HEK293 (cell line): ENCODE data around the gene LYZL6.

Experiments used
- CTCF ChIA-PET: fragments of 350-600 bp; formaldehyde crosslinking; extraction: SDS; loops from one replicate; lab custom pipeline; 2021; ENCODE audit warnings: antibody characterized with exemption; lab: Yijun Ruan, JAX
- POLR2A ChIA-PET: fragments of 300-600 bp; formaldehyde crosslinking; extraction: SDS; loops from one replicate; lab custom pipeline; 2020; ENCODE audit warnings: antibody characterized with exemption, inconsistent platforms; lab: Yijun Ruan, JAX
- H3K27ac ChIP-seq: fragments of 200-500 bp; sonication (Bioruptor generic); 2 replicates; pipeline ENCODE4 v1.5.1; 2014; ENCODE audit warnings: low read depth, low read length, control low read depth, inconsistent platforms; ENCODE audit errors: extremely low read depth
- H3K36me3 ChIP-seq, 2 experiments: fragments of 200-500 bp in 1 of 2; sonication (Bioruptor generic) in 1 of 2; 1 replicate in 1 of 2; 2 replicates in 1 of 2; pipeline ENCODE4 v1.5.1; 2014 to 2017; ENCODE audit warnings: inconsistent platforms in 2 of 2, low read length in 2 of 2; ENCODE audit not compliant: control insufficient read depth in 2 of 2, insufficient read depth in 1 of 2
- H3K4me1 ChIP-seq: fragments of 200-500 bp; sonication (Bioruptor generic); 2 replicates; pipeline ENCODE4 v1.5.1; 2014; ENCODE audit warnings: mild to moderate bottlenecking, low read length, inconsistent platforms; ENCODE audit not compliant: control insufficient read depth, insufficient read depth
- H3K4me3 ChIP-seq: 2 replicates; pipeline ENCODE4 v1.5.1; 2011; ENCODE audit warnings: low read depth, mild to moderate bottlenecking, control low read depth, low read length, moderate library complexity
- H3K9me3 ChIP-seq: fragments of 200-500 bp; sonication (Bioruptor generic); 2 replicates; pipeline ENCODE4 v1.5.1; 2014; ENCODE audit warnings: low read depth, low read length, inconsistent platforms; ENCODE audit not compliant: control insufficient read depth, insufficient read depth
- GLIS1 ChIP-seq: fragments of 450-650 bp; formaldehyde crosslinking; IDR thresholded peaks from 2 replicates; pipeline ENCODE4 v1.5.1; 2016; ENCODE audit warnings: missing biosample characterization, missing genetic modification characterization
- KLF7 ChIP-seq: fragments of 450-650 bp; formaldehyde crosslinking; IDR thresholded peaks from 2 replicates; pipeline ENCODE4 v1.5.1; 2016; ENCODE audit warnings: missing biosample characterization, missing genetic modification characterization, borderline replicate concordance
- MZF1 ChIP-seq: fragments of 450-650 bp; formaldehyde crosslinking; IDR thresholded peaks from 2 replicates; pipeline ENCODE4 v1.5.1; 2017; ENCODE audit warnings: missing biosample characterization, missing genetic modification characterization, borderline replicate concordance
- TCF7L2 ChIP-seq: IDR thresholded peaks from 2 replicates; pipeline ENCODE4 v1.6.1; 2011; ENCODE audit warnings: low read depth, mild to moderate bottlenecking, inconsistent platforms, low read length, moderate library complexity, borderline replicate concordance
- TRIM28 ChIP-seq: IDR thresholded peaks from 2 replicates; pipeline ENCODE4 v1.6.1; 2011; ENCODE audit warnings: low read length, control low read depth, borderline replicate concordance
- YY2 ChIP-seq: fragments of 450-650 bp; formaldehyde crosslinking; IDR thresholded peaks from 2 replicates; pipeline ENCODE4 v1.5.1; 2016; ENCODE audit warnings: missing biosample characterization, missing genetic modification characterization
- ZFP69B ChIP-seq: fragments of 450-650 bp; formaldehyde crosslinking; IDR thresholded peaks from 2 replicates; pipeline ENCODE4 v1.5.1; 2016; ENCODE audit warnings: missing biosample characterization, missing genetic modification characterization
- ZNF138 ChIP-seq: fragments of 450-650 bp; formaldehyde crosslinking; IDR thresholded peaks from 2 replicates; pipeline ENCODE4 v1.5.1; 2016; ENCODE audit warnings: missing biosample characterization, missing genetic modification characterization, borderline replicate concordance
- ZNF16 ChIP-seq: fragments of 450-650 bp; formaldehyde crosslinking; IDR thresholded peaks from 2 replicates; pipeline ENCODE4 v1.5.1; 2016; ENCODE audit warnings: low read depth, missing biosample characterization, missing genetic modification characterization
- ZNF24 ChIP-seq: fragments of 450-650 bp; formaldehyde crosslinking; IDR thresholded peaks from 2 replicates; pipeline ENCODE4 v1.5.1; 2016; ENCODE audit warnings: missing biosample characterization, missing genetic modification characterization
- ZNF266 ChIP-seq: fragments of 450-650 bp; formaldehyde crosslinking; IDR thresholded peaks from 2 replicates; pipeline ENCODE4 v1.5.1; 2016; ENCODE audit warnings: missing biosample characterization, missing genetic modification characterization, low read depth
- ZNF354C ChIP-seq: fragments of 450-650 bp; formaldehyde crosslinking; IDR thresholded peaks from 2 replicates; pipeline ENCODE4 v1.5.1; 2016; ENCODE audit warnings: missing biosample characterization, missing genetic modification characterization, low read depth, borderline replicate concordance
- ZNF426 ChIP-seq: fragments of 450-650 bp; formaldehyde crosslinking; IDR thresholded peaks from 2 replicates; pipeline ENCODE4 v1.5.1; 2017; ENCODE audit warnings: missing biosample characterization, missing genetic modification characterization, mild to moderate bottlenecking, inconsistent platforms, moderate library complexity
- ZNF560 ChIP-seq: fragments of 450-650 bp; formaldehyde crosslinking; IDR thresholded peaks from 2 replicates; pipeline ENCODE4 v1.5.1; 2017; ENCODE audit warnings: missing biosample characterization, missing genetic modification characterization, borderline replicate concordance
- ZNF561 ChIP-seq: fragments of 450-650 bp; IDR thresholded peaks from 2 replicates; pipeline ENCODE4 v1.5.1; 2018; ENCODE audit warnings: missing biosample characterization, missing genetic modification characterization, borderline replicate concordance
- ZNF596 ChIP-seq: fragments of 450-650 bp; IDR thresholded peaks from 2 replicates; pipeline ENCODE4 v1.5.0; 2018; ENCODE audit warnings: missing biosample characterization, mild to moderate bottlenecking, missing genetic modification characterization, moderate library complexity
- ZNF600 ChIP-seq: fragments of 450-650 bp; formaldehyde crosslinking; IDR thresholded peaks from 2 replicates; pipeline ENCODE4 v1.5.1; 2016; ENCODE audit warnings: missing biosample characterization, missing genetic modification characterization
- ZNF623 ChIP-seq: fragments of 450-650 bp; formaldehyde crosslinking; IDR thresholded peaks from 2 replicates; pipeline ENCODE4 v1.5.1; 2016; ENCODE audit warnings: missing biosample characterization, missing genetic modification characterization
- ZNF629 ChIP-seq: fragments of 450-650 bp; formaldehyde crosslinking; IDR thresholded peaks from 2 replicates; pipeline ENCODE4 v1.5.1; 2017; ENCODE audit warnings: missing biosample characterization, missing genetic modification characterization
- ZNF654 ChIP-seq: fragments of 450-650 bp; formaldehyde crosslinking; IDR thresholded peaks from 2 replicates; pipeline ENCODE4 v1.5.1; 2016; ENCODE audit warnings: low read depth, missing biosample characterization, missing genetic modification characterization
- ZNF664 ChIP-seq: fragments of 450-650 bp; formaldehyde crosslinking; IDR thresholded peaks from 2 replicates; pipeline ENCODE4 v1.5.1; 2016; ENCODE audit warnings: missing biosample characterization, missing genetic modification characterization
- ZNF843 ChIP-seq: fragments of 450-650 bp; formaldehyde crosslinking; IDR thresholded peaks from 2 replicates; pipeline ENCODE4 v1.5.1; 2016; ENCODE audit warnings: missing biosample characterization, missing genetic modification characterization

LYZL6 gene

DNA sequence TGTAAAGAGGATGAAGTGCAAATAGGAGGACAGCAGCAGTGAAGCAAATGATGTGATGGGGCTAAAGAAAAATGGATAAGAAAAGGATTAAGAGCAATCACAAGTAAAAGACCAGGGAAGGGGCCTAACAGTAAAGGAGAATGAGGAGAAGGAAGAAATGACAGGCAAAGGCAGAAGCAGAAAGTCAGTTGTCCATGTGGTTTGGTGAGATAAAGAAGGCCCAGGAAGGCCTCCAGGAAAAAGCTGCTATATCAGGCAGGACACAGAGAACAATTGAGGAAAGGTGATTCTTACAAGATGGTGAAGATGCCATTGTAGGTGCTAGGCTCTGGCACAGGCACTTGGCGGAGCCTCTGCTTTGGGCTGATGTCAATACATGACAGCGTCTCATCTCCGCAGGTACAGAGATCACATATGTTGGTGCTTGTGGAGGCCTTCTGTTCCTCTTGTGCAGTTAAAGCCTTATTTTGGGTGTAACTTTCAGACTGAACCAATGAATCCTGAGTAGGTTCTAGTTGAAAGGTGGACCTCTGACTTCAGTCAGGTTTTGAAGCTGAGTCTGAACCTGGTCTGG lies 31.1 kb downstream of the LYZL6 start (continued):
- no peak for TF ChIP-seq MZF1

- TF ChIP-seq ZNF843 (tag by site-specific recombination): no peak
- TF ChIP-seq ZNF600 (tag by site-specific recombination): peak; percentile 38; the same call in 1 of the 2 replicates
- ChIA-PET CTCF (interaction anchor here (1.7 kb wide), 1 partner anchor 240 kb away, joined by 4 read pairs; no protein-coding TSS in a partner anchor), POLR2A (interaction anchor here (1.1 kb wide), 1 partner anchor 23 kb away, joined by 3 read pairs; no protein-coding TSS in a partner anchor)
- Histone ChIP-seq H3K27ac (no peak overlapping the region), H3K9me3 (no peaks in the 10 kb centered on the region), H3K4me1 (no peaks in the 10 kb centered on the region), H3K4me3 (no peak overlapping the region), H3K36me3 (no peaks in the 10 kb centered on the region)
Measured at GRCh38 chr17:35909408-35909807, 34.1 kb downstream of the LYZL6 start.

- H3K4me1 ChIP-seq: no peaks in the 10 kb centered on the region
- CTCF ChIA-PET: interaction anchor here (1.5 kb wide), 1 partner anchor 61 kb away, joined by 3 read pairs; no protein-coding TSS in a partner anchor
- H3K9me3 ChIP-seq: no peaks in the 10 kb centered on the region
- POLR2A ChIA-PET: no interaction called here
- no peak overlapping the region for H3K27ac ChIP-seq
- H3K4me3 ChIP-seq: no peak overlapping the region
- H3K36me3 ChIP-seq: no peaks in the 10 kb centered on the region
- no peak for TF ChIP-seq ZFP69B (tag by site-specific recombination)
Measured at GRCh38 chr17:35907691-35908090, 35.8 kb downstream of the LYZL6 start.

DNA sequence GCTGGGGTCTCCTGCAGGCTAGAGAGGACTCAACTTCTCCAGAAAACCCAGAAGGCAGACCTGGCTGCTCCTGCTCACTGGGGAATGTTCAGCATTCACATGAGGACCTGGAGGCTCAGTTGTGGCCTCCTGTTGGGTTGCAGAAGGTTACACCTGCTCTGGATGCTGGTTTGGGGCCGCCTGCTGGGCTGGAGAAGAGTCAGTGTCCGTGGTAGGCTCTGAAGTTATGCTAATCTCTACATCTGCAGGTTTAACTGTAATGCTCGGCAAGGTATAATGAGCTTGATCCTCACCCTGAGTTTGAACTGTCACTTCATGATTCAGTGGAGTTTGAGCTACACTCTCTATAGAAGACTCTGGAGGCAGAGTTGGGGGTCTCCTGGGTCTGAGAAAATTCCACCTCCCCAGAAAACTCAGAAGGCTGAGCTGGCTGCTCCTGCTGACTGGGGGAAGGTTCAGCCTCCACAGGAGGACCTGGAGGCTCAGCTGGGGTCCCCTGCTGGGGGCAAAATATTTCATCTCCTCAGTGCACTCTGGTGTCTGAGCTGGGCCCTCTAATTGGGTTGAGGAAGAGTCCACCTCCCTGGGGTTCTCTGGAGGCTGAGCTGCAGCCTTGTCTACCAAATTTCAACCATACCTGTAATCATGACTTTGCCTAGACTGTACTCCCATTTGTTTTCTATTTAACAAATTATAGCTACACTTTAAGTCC lies 36.4 kb downstream of the LYZL6 start:
- peak; percentile 90 for TF ChIP-seq GLIS1
- no peak for TF ChIP-seq ZNF561
- TF ChIP-seq, all 188 proteins: peak for 1
- CTCF ChIA-PET: interaction anchor here (0.6 to 1.5 kb wide), 2 partner anchors 41 to 60 kb away, joined by 3 read pairs; no protein-coding TSS in a partner anchor
- no peaks in the 10 kb centered on the region for H3K4me1 ChIP-seq
- no peaks in the 10 kb centered on the region for H3K36me3 ChIP-seq
- no peak overlapping the region for H3K27ac ChIP-seq
- POLR2A ChIA-PET: no interaction called here
- no peaks in the 10 kb centered on the region for H3K9me3 ChIP-seq
- H3K4me3 ChIP-seq: no peak overlapping the region

DNA sequence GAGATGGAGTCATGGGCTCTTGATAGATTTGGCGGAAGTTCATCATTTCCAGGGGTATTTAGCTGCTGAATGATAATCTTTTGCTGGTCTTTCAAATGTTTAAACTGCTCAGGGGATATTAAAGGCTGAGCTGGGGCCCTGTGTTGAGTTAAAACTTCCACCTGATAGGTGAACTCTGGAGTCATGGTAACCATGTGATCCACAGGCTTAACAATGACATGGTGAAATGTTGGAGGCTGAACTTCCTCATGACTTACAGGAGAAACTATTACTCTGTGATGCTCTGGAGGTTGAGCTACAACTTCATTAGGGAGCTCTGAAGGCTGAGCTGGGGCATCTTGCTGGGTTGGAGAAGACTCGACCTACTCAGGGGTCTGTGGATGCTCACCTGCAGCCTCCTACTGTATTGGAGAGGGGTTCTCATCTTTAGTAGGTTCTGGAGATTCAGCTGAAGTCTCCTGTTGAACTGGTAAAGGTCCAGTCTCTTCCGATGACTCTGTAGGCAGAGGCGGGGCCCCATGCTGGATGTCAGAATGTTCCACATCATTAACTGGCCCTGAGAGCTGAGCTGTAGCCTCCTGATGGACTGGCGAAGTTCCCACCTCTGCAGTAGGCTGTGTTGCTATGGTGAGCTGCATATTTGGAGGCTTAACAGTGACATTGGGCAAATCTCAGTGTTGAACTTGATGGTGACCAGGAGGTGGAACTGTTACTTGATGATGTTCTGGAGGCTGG lies 37.2 kb downstream of the LYZL6 start:
- Histone ChIP-seq H3K36me3 (no peaks in the 10 kb centered on the region), H3K4me3 (no peak overlapping the region), H3K4me1 (no peaks in the 10 kb centered on the region), H3K27ac (no peak overlapping the region), H3K9me3 (no peaks in the 10 kb centered on the region)
- CTCF ChIA-PET: interaction anchor here (0.7 kb wide), 1 partner anchor 217 kb away, joined by 3 read pairs; no protein-coding TSS in a partner anchor
- POLR2A ChIA-PET: interaction anchor here (0.6 kb wide), 1 partner anchor 317 kb away, joined by 3 read pairs; no protein-coding TSS in a partner anchor
- TF ChIP-seq GLIS1: peak; percentile 14; the same call in 1 of the 2 replicates
- TF ChIP-seq ZNF24 (tag by site-specific recombination): no peak

GRCh38 chr17:35903451-35903850 lies 40.1 kb downstream of the LYZL6 start:
- ChIA-PET CTCF (no interaction called here), POLR2A (interaction anchor here (0.9 kb wide), 1 partner anchor 27 kb away, joined by 3 read pairs; the partner anchor contains the start of gene RDM1)
- Histone ChIP-seq H3K36me3 (no peaks in the 10 kb centered on the region), H3K4me3 (no peak overlapping the region), H3K27ac (no peak overlapping the region), H3K4me1 (peaks cover 9% of the 10 kb centered on the region), H3K9me3 (no peaks in the 10 kb centered on the region)
- TF ChIP-seq ZNF354C (tag by site-specific recombination) (0 out of 2 replicates have a peak, but pooled peaks have one; percentile 38), KLF7 (tag by site-specific recombination) (no peak), TRIM28 (no peak), ZNF16 (tag by site-specific recombination) (no peak), ZNF426 (tag by site-specific recombination) (peak; percentile 81), YY2 (tag by site-specific recombination) (no peak), ZNF629 (tag by site-specific recombination) (peak; percentile 37; the same call in 1 of the 2 replicates), ZNF596 (tag by site-specific recombination) (no peak), ZNF266 (0 out of 2 replicates have a peak, but pooled peaks have one; percentile 63), ZNF664 (tag by site-specific recombination) (peak; percentile 75), ZNF138 (tag by site-specific recombination) (peak; percentile 64; the same call in 1 of the 2 replicates), ZNF654 (tag by site-specific recombination) (peak; percentile 32), ZNF623 (tag by site-specific recombination) (peak; percentile 81), ZNF560 (tag by site-specific recombination) (no peak), TCF7L2 (no peak)
